Stimulated activated CD4-positive, alpha-beta T cell treated with anti-CD3 and anti-CD28 coated beads, Interleukin-1b, Interleukin-23, amount 100 ng/mL, for 48 hours (primary cell): ENCODE measurements around the gene NPIPB13.
"Not testable (repeated sequence)": the region's sequence is repeated elsewhere in the genome, so short reads cannot be mapped to it uniquely, and the experiment has no call there.

Experiments
- DNase-seq: peaks from one replicate; pipeline ENCODE4 v3.0.0-alpha.2; 2020

NPIPB13 gene

DNA sequence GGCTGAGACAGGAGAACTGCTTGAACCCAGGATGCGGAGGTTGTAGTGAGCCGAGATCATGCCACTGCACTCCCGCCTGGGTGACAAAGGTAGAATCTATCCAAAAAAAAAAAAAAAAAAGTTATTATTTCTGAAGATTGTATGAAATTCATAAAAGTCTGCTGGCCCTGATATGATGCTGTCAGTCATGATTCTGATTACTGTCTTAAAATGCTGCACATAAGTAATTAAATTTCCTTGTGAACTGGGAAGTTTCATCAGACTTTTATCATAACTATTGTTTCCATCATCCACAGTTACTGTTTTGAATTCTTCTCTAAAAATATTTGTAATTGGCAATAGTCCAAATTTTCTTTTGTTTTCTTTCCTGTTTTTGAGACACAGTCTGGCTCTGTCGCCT is at the start of gene NPIPB13:
Gene NPIPB13 (minus strand): TSS at position 101 of the 400 bp plus-strand sequence. CDS start 2,906 bp downstream, outside the sequence.
- not testable (repeated sequence) for DNase-seq

DNA sequence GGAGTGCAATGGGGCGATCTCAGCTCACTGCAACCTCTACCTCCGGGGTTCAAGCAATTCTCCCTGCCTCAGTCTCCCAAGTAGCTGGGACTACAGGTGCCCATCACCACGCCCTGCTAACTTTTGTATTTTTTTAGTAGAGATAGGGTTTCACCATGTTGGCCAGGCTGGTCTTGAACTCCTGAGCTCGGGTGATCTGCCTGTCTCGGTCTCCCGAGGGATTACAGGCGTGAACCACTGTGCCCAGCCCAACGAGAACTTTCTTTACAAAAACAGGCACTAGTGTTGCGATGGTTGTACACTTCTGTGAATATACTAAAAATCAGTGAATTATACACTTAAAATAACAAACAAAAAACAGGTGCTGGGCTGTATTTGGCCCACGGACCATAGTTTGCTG is 34.1 kb upstream of the NPIPB13 start:
- not testable (repeated sequence) for DNase-seq

DNA sequence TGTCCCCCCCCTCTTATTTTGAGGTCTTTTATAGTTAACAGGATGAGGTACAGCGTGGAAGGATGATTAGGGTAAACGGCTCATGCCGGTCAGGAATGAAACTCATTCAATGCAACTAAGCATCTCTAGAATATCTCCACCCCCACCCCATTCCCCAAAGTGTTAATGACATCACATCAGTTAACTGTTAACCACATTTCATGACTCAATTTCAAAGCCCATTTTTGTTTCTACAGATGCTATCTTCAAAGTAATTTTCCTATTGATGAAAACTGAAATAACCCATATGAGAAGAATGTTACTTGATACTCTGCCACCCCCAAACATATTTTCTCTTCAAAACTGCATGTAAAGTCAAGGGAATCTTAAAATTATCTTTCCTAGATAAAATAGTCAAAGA is 30.2 kb upstream of the NPIPB13 start:
- not testable (repeated sequence) for DNase-seq

DNA sequence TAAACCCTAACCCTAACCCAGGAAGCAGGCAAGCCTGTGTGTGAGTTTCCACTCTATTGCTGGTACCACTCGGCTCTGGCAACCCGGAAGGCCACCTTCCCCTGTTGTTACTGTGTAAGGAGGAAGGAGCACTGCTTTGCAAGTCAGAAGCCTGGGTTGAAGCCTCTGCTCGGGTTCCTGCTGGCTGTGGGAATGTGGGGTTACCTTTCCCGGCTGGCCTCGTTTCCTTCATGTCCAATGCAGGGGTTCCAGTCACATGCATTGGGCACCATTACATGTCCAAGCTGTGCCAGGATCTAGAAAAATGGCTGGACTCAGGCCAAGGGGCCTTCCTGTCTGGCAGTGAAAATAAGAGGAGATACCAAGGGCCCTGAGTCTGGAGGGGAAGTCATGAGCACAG is 31.2 kb downstream of the NPIPB13 start:
- DNase-seq, result not testable (repeated sequence)

DNA sequence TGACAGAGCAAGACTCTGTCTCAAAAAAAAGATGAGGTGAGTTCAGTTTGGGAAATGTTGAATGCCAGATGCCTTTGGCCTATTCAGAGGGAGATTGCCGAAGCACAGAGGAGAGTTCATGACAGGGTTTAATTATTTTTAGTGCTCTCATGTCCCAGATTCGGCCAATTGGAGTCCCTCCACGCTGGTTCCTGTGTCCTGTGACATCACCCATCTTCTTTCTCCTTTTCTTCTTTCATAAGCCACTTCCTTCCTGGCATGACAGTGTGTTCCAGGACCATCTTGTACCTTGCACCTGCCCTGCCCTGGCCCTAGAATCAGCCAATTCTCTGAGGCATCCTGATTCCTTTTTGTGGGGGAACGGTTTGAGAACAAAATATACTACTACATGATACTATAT is 36.9 kb downstream of the NPIPB13 start:
- not testable (repeated sequence) for DNase-seq

DNA sequence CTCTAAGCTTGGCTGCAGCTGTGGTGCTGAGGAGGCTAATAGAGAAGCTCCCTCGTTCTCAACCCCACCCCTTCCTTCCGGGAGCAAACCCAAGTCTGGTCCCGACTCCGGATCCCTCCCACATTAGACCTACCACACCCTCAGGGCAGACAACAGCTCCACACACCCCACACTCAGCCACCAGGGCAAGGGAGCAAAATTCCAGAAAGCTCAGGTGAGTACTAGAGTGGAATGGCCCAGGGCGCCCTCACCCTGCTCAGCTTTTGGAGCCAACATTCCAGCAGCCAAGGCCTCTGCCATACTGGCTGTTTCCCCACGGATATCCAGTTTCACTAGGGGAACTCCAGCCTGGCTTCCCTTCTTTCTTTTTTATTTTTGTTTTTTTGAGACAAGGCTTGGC is 39.2 kb downstream of the NPIPB13 start:
- not testable (repeated sequence) for DNase-seq

DNA sequence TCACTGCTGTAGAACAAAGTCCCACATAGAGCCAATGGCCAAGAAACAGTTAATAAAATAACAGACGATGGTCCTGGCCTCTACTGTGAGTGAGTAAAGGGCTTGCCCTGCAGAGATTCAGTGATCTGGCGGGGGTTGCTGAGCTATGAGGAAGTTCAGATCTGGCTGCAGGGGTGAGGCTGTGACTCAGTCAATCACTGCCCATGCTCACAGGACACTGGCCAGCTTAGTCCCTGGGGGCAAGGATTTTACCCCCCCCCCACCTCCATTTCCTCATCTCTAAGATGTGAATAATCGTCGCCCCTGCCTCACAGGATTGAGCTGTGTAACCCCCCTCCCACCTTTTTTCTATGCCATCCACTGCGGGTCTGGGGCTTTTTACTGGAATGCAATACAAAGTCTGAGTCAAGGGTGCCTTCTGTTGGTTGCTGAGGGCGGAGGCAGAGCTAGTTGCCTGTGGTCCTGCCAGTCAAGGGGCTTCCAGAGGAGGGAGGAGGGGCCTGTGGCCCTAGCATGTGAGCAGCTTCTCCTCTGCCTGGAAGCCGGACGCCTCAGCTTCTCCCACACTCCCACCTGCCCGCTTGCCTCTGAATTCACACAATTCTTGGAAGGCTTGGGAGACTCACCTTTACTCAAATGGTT is 41.1 kb downstream of the NPIPB13 start:
- not testable (repeated sequence) for DNase-seq

DNA sequence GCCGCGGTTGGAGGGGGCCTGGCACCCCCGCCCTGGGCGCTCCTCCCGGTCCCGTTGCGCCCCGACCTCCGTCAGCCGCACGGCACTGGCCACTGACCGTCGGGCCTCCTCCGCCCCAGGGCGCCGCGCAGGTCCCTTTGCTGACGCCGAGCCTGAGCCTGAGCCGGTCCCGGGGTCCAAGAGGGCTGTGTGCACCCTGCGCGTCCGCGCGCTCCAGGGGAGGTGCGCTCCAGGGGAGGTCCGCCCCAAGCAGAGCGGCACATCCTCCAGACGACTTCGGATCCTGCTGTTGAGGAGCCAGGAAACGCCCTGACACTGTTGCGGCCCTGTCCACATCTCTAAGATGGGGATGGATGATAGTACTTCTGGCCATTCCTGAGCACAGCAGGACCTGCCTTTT is 42.0 kb downstream of the NPIPB13 start:
- DNase-seq, result not testable (repeated sequence)

DNA sequence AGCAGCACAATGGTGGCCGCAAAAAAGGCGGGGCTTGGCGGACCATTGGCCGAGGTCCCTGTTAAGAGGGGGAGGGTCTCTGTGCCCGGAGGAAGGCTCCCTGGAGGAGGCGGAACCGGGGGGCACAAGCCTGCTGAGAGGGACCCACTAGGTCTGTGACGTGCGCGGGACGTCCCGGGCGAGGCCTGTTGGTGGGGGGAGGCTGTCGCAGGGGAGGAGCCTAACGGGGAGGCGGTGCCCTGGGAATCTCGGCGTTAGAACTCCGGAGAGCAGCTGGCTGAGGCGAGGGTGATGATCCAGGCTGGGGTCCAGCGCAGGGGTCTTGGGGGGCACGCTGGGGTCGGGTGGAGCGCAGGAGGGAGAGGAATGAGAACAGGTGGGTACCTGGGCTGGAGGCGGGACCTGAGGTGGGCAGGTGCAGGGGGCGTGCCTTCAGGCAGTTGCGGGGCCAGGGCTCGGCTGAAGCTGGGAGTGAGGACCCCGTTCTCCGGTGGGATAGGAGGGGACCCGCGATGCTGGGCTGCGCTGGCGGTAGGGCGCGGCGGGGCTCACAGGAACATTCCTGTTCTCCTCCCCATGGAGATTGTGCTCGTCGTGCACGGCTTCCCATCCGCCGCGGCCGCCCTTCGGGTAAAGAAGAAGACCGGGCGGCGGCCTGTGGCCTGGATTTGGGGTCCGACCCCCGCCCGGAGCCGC is 42.6 kb downstream of the NPIPB13 start:
- not testable (repeated sequence) for DNase-seq

DNA sequence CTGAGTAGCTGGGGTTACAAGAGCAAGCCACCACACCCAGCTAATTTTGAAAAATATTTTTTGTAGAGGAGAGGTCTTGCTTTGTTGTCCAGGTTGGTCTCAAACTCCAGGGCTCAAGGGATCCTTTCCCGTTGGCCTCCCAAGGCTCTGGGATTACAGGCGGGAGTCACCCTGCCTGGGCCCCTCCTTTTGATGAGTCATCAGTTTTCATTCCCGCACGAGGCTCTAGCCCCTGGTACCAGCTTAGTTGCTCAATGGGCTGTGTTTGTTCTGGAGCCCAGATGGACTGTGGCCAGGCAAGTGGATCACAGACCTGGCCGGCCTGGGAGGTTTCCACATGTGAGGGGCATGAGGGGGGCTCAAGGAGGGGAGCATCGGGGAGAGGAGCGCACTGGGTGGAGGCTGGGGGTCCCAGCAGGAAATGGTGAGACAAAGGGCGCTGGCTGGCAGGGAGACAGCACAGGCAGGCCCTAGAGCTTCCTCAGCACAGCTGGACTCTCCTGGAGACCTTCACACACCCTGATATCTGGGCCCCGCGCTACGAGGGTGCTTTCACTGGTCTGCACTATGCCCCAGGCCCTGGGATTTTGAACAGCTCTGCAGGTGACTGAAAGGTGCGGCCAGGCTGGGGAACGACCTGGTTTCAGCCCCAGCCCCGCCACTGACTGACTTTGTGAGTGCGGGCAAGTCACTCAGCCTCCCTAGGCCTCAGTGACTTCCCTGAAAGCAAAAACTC is 48.5 kb downstream of the NPIPB13 start:
- not testable (repeated sequence) for DNase-seq

DNA sequence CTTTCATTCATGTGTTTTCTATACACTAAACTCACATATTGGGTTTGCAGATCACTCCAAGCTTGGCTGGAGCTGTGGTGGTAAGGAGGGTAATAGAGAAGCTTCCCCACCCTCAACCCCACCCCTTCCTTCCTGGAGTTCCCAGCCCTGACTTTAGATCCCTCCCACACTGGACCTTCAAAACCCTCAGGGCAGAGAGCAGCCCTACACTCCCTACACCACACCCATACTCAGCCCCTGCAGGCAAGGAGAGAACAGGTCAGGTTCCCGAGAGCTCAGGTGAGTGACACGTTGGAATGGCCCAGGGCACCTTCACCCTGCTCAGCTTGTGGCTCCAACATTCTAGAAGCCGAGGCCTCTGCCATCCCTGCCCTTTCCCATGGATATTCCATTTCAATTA is 49.2 kb downstream of the NPIPB13 start, which contains the start of gene SULT1A3:
Gene SULT1A3 (plus strand): TSS at position 207 of the 400 bp plus-strand sequence. CDS start 1,474 bp downstream, outside the sequence.
- DNase-seq, result not testable (repeated sequence)
